Spleen (tissue), 11 donors: ENCODE results near the gene AADAT. TPM values are rescaled to one million over a fixed set of nuclear protein-coding genes. Genes with fewer than 3 reads are reported as not detected.

Experiments
- DNase-seq: peaks from one replicate; pipeline ENCODE4 v3.0.0-alpha.2; 2020
- H3K27ac ChIP-seq, 8 donors: fragments of 200-600 bp; sonication (generic) in 7 of 8; 1 replicate in 4 of 8; 2 replicates in 4 of 8; pipeline versions ENCODE4 v1.5.0 to v1.8.0; 2016 to 2021; ENCODE audit warnings: inconsistent platforms in 4 of 8, mild to moderate bottlenecking in 4 of 8, moderate library complexity in 1 of 8
- H3K27me3 ChIP-seq, 7 donors: fragments of 200-600 bp; sonication (generic) in 6 of 7; replicated peaks in 1 of 7; 1 replicate in 4 of 7; 2 replicates in 3 of 7; pipeline versions ENCODE4 v1.5.0 to v1.8.0; 2016 to 2021; ENCODE audit warnings: inconsistent platforms in 3 of 7, mild to moderate bottlenecking in 1 of 7
- H3K36me3 ChIP-seq, 6 donors: fragments of 200-600 bp; sonication (generic) in 5 of 6; 1 replicate in 4 of 6; 2 replicates in 2 of 6; pipeline versions ENCODE4 v1.5.0 to v1.8.0; 2016 to 2021; ENCODE audit warnings: inconsistent platforms in 2 of 6
- H3K4me1 ChIP-seq, 6 donors: fragments of 200-600 bp; sonication (generic) in 5 of 6; 1 replicate in 3 of 6; 2 replicates in 3 of 6; pipeline versions ENCODE4 v1.5.0 to v1.8.0; 2016 to 2021; ENCODE audit warnings: inconsistent platforms in 3 of 6
- H3K4me3 ChIP-seq, 8 donors: fragments of 200-600 bp; sonication (generic) in 7 of 8; 1 replicate in 4 of 8; 2 replicates in 4 of 8; pipeline versions ENCODE4 v1.5.0 to v1.8.0; 2016 to 2021; ENCODE audit warnings: inconsistent platforms in 4 of 8, mild to moderate bottlenecking in 4 of 8, moderate library complexity in 2 of 8
- H3K9me3 ChIP-seq, 8 donors: fragments of 200-600 bp; sonication (generic) in 7 of 8; 1 replicate in 4 of 8; 2 replicates in 4 of 8; pipeline versions ENCODE4 v1.5.0 to v1.8.0; 2016 to 2021; ENCODE audit warnings: inconsistent platforms in 4 of 8
- CTCF ChIP-seq, 11 experiments: fragments of 200-600 bp in 7 of 11; fragments of 450-650 bp in 4 of 11; sonication (generic) in 4 of 11; IDR thresholded peaks in 8 of 11; conservative IDR thresholded peaks in 3 of 11; 1 replicate in 7 of 11; 2 replicates in 4 of 11; pipeline versions ENCODE4 v1.4.0 to v1.8.0; 2016 to 2021; ENCODE audit warnings: antibody characterized with exemption in 11 of 11, inconsistent platforms in 4 of 11, mild to moderate bottlenecking in 1 of 11
- POLR2A ChIP-seq, 3 donors: fragments of 450-650 bp; IDR thresholded peaks; one replicate each; pipeline ENCODE4 v1.5.1; 2017; ENCODE audit warnings: antibody characterized with exemption in 3 of 3, mild to moderate bottlenecking in 1 of 3
- POLR2AphosphoS5 ChIP-seq, 3 donors: sonication (generic); formaldehyde crosslinking; IDR thresholded peaks; one replicate each; pipeline ENCODE4 v1.5.1; 2017; ENCODE audit warnings: antibody characterized with exemption in 3 of 3
- WGBS, 5 donors: extraction: QIAGEN DNeasy Blood & Tissue Kit in 3 of 5; methylation state at CpG; one replicate each; pipeline versions ENCODE4 v1.1.5 to v1.1.7; 2013 to 2018; 5-methylcytosine and 5-hydroxymethylcytosine counted together
- intact Hi-C: fragments of 100-400 bp; cut with DNase I; formaldehyde crosslinking; loops from one replicate; pipeline ENCODE4 v1.15.0; 2023; ENCODE audit warnings: low total_unique reads
- polyA plus RNA-seq, 3 donors: library from polyadenylated mRNA; stranded (reverse); fragments of 200-250 nt; gene quantifications; one replicate each; pipeline ENCODE4 v1.2.1, GENCODE V29; 2013
- total RNA-seq, 7 donors: library from RNA; depleted of rRNA in 3 of 7; stranded (reverse); fragments of >200 nt in 3 of 7; fragmentation: NEBNext Ultra II Directional in 4 of 7; extraction: Animal tissue kit (Norgen Biotek cat#: 25700) in 4 of 7; gene quantifications; one replicate each; pipeline versions ENCODE4 v1.1.0 to v1.2.1, GENCODE V29; 2016 to 2021
- donor health status: healthy with polysubstance abuse.
- donor health status: DM: no; HTN: no; CAD: no; lungs with moderate emphysema.
- donor health status: DM: no; HTN: no; CAD: no.
- donor health status: Bipolar disorder and iron deficiency.
- donor health status: healthy.
- donor health status: DM: no; HTN: no; CAD: no.
- donor health status: DM: yes; HTN: yes; CAD: no.

The AADAT gene
- total and polyA plus RNA-seq, 10 donors = 0.89 to 5.0 (median 1.4) TPM

GRCh38 chr4:170038232-170038631 is 51.5 kb downstream of the AADAT start:
- Histone ChIP-seq H3K27ac (no peak overlapping the region), H3K9me3 (no peaks in the 10 kb centered on the region), H3K4me3 (no peak overlapping the region), H3K27me3 (no peaks in the 10 kb centered on the region), H3K4me1 (no peaks in the 10 kb centered on the region), H3K36me3 (no peaks in the 10 kb centered on the region)
- WGBS, 5 donors = 87 to 94% (median 92%) methylated on average over 7 of the region's 7 CpGs
- no peak for DNase-seq
- TF ChIP-seq CTCF (IDR thresholded peaks at IDR 0.05 in 8 of 11, conservative IDR thresholded peaks at IDR 0.05 in 3 of 11) (no peak), POLR2AphosphoS5 (IDR thresholded peaks at IDR 0.05) (no peak), POLR2A (IDR thresholded peaks at IDR 0.05) (no peak)
- intact Hi-C loops = no loop called here

GRCh38 chr4:170037481-170037880 is 52.3 kb downstream of the AADAT start:
- Histone ChIP-seq H3K9me3 (no peaks in the 10 kb centered on the region), H3K4me1 (no peaks in the 10 kb centered on the region), H3K27me3 (no peaks in the 10 kb centered on the region), H3K27ac (no peak overlapping the region), H3K36me3 (no peaks in the 10 kb centered on the region), H3K4me3 (no peak overlapping the region)
- WGBS, 5 donors = 88 to 100% (median 94%) methylated on average over 1 of the region's 1 CpG
- TF ChIP-seq POLR2AphosphoS5 (IDR thresholded peaks at IDR 0.05) (no peak), CTCF (IDR thresholded peaks at IDR 0.05 in 8 of 11, conservative IDR thresholded peaks at IDR 0.05 in 3 of 11) (no peak), POLR2A (IDR thresholded peaks at IDR 0.05) (no peak)
- intact Hi-C loops = no loop called here
- no peak for DNase-seq

GRCh38 chr4:170035845-170036244 is 53.9 kb downstream of the AADAT start:
- intact Hi-C loops = no loop called here
- Histone ChIP-seq H3K4me3 (no peak overlapping the region), H3K27ac (no peak overlapping the region), H3K27me3 (no peaks in the 10 kb centered on the region), H3K4me1 (no peaks in the 10 kb centered on the region), H3K9me3 (no peaks in the 10 kb centered on the region), H3K36me3 (no peaks in the 10 kb centered on the region)
- 75 to 89% (median 88%) methylated on average over 3 of the region's 3 CpGs for WGBS, 5 donors
- TF ChIP-seq POLR2A (IDR thresholded peaks at IDR 0.05) = no peak
- no peak for TF ChIP-seq POLR2AphosphoS5 (IDR thresholded peaks at IDR 0.05)
- no peak for DNase-seq

GRCh38 chr4:170035231-170035630 is 54.5 kb downstream of the AADAT start:
- H3K4me3 ChIP-seq = no peak overlapping the region
- 40 to 96% (median 46%) methylated on average over 1 of the region's 1 CpG for WGBS, 5 donors
- no peak for TF ChIP-seq CTCF (IDR thresholded peaks at IDR 0.05 in 8 of 11, conservative IDR thresholded peaks at IDR 0.05 in 3 of 11)
- no peak for TF ChIP-seq POLR2A (IDR thresholded peaks at IDR 0.05)
- TF ChIP-seq POLR2AphosphoS5 (IDR thresholded peaks at IDR 0.05) = no peak
- no peaks in the 10 kb centered on the region for H3K36me3 ChIP-seq
- H3K27me3 ChIP-seq = no peaks in the 10 kb centered on the region
- no peaks in the 10 kb centered on the region for H3K9me3 ChIP-seq
- H3K4me1 ChIP-seq = no peaks in the 10 kb centered on the region
- intact Hi-C loops = no loop called here
- no peak overlapping the region for H3K27ac ChIP-seq
- no peak for DNase-seq

- DNase-seq = no peak
- H3K4me1 ChIP-seq = no peaks in the 10 kb centered on the region
- TF ChIP-seq POLR2A (IDR thresholded peaks at IDR 0.05) = no peak
- no peak for TF ChIP-seq CTCF (IDR thresholded peaks at IDR 0.05 in 8 of 11, conservative IDR thresholded peaks at IDR 0.05 in 3 of 11)
- no peak overlapping the region for H3K27ac ChIP-seq
- no peaks in the 10 kb centered on the region for H3K9me3 ChIP-seq
- no peaks in the 10 kb centered on the region for H3K27me3 ChIP-seq
- WGBS, 5 donors = 89 to 96% (median 91%) methylated on average over 2 of the region's 2 CpGs
- intact Hi-C loops = no loop called here
- no peak overlapping the region for H3K4me3 ChIP-seq
- no peaks in the 10 kb centered on the region for H3K36me3 ChIP-seq
Observed at GRCh38 chr4:170033999-170034398, 55.8 kb downstream of the AADAT start.
